Mucosa of rectum (tissue), 2 donors: ENCODE data around the gene ADAP1.

Source experiments
- H3K27ac ChIP-seq, 2 donors: one replicate each; pipeline ENCODE4 v1.7.0; 2013; ENCODE audit warnings: inconsistent platforms in 2 of 2, low read depth in 2 of 2, low read length in 2 of 2
- H3K27me3 ChIP-seq, 2 donors: one replicate each; pipeline ENCODE4 v1.7.0; 2013; ENCODE audit warnings: low read length in 2 of 2; ENCODE audit not compliant: control insufficient read depth in 2 of 2, insufficient read depth in 2 of 2
- H3K36me3 ChIP-seq, 2 donors: one replicate each; pipeline ENCODE4 v1.7.0; 2013; ENCODE audit warnings: low read length in 2 of 2; ENCODE audit not compliant: control insufficient read depth in 2 of 2, insufficient read depth in 2 of 2
- H3K4me1 ChIP-seq, 2 donors: one replicate each; pipeline ENCODE4 v1.7.0; 2013; ENCODE audit warnings: low read length in 2 of 2, mild to moderate bottlenecking in 1 of 2; ENCODE audit not compliant: control insufficient read depth in 2 of 2, insufficient read depth in 2 of 2
- H3K4me3 ChIP-seq, 2 donors: one replicate each; pipeline ENCODE4 v1.7.0; 2013; ENCODE audit warnings: low read length in 2 of 2
- H3K9ac ChIP-seq, 2 donors: one replicate each; pipeline ENCODE4 v1.7.0; 2013; ENCODE audit warnings: low read length in 2 of 2, low read depth in 1 of 2, mild to moderate bottlenecking in 1 of 2
- H3K9me3 ChIP-seq, 2 donors: one replicate each; pipeline ENCODE4 v1.7.0; 2013; ENCODE audit warnings: low read length in 2 of 2; ENCODE audit not compliant: control insufficient read depth in 2 of 2
- donor health status: healthy.
- donor health status: Normal muscosa, but diverticular disease.

The ADAP1 gene

GRCh38 chr7:935874-936385 is 18.6 kb downstream of the ADAP1 start:
- no peak overlapping the region for H3K27ac ChIP-seq

GRCh38 chr7:935164-935873 is 19.2 kb downstream of the ADAP1 start:
- H3K4me3 ChIP-seq = no peak overlapping the region
- H3K27ac ChIP-seq = no peak overlapping the region
- peaks cover 3 to 6% of the 10 kb centered on the region in 2 donors for H3K36me3 ChIP-seq
- H3K9me3 ChIP-seq = no peaks in the 10 kb centered on the region
- no peak overlapping the region for H3K9ac ChIP-seq
- no peaks in the 10 kb centered on the region for H3K27me3 ChIP-seq
- no peaks in the 10 kb centered on the region for H3K4me1 ChIP-seq

More at GRCh38 chr7:935874-936385, 18.6 kb downstream of the ADAP1 start:
- H3K4me3 ChIP-seq = no peak overlapping the region
- peaks cover 3 to 6% of the 10 kb centered on the region in 2 donors for H3K36me3 ChIP-seq
- no peaks in the 10 kb centered on the region for H3K27me3 ChIP-seq
- H3K9ac ChIP-seq = no peak overlapping the region
- no peaks in the 10 kb centered on the region for H3K9me3 ChIP-seq
- H3K4me1 ChIP-seq = no peaks in the 10 kb centered on the region

- Histone ChIP-seq H3K4me3 (no peak overlapping the region), H3K4me1 (no peaks in the 10 kb centered on the region), H3K9ac (no peak overlapping the region), H3K9me3 (no peaks in the 10 kb centered on the region), H3K36me3 (peaks cover 3 to 6% of the 10 kb centered on the region in 2 donors), H3K27ac (no peak overlapping the region), H3K27me3 (no peaks in the 10 kb centered on the region)
These were observed 19.9 kb downstream of the ADAP1 start for GRCh38 chr7:934469-935163.

GRCh38 chr7:932651-932975 is 21.9 kb downstream of the ADAP1 start:
- Histone ChIP-seq H3K9me3 (no peaks in the 10 kb centered on the region), H3K27me3 (no peaks in the 10 kb centered on the region), H3K27ac (no peak overlapping the region), H3K4me1 (peaks cover under 1 to 5% of the 10 kb centered on the region in 2 donors), H3K4me3 (no peak overlapping the region), H3K9ac (no peak overlapping the region), H3K36me3 (peaks cover 6 to 9% of the 10 kb centered on the region in 2 donors)

- no peaks in the 10 kb centered on the region for H3K27me3 ChIP-seq
- no peak overlapping the region for H3K4me3 ChIP-seq
- no peaks in the 10 kb centered on the region for H3K9me3 ChIP-seq
- no peak overlapping the region for H3K9ac ChIP-seq
- peaks cover 6 to 9% of the 10 kb centered on the region in 2 donors for H3K4me1 ChIP-seq
- H3K27ac ChIP-seq = no peak overlapping the region
- peaks cover 6 to 9% of the 10 kb centered on the region in 2 donors for H3K36me3 ChIP-seq
These were observed 22.4 kb downstream of the ADAP1 start for GRCh38 chr7:931871-932650.

- Histone ChIP-seq H3K9me3 (no peaks in the 10 kb centered on the region), H3K36me3 (peaks cover 6 to 9% of the 10 kb centered on the region in 2 donors), H3K4me1 (peaks cover 13 to 16% of the 10 kb centered on the region in 2 donors), H3K27me3 (no peaks in the 10 kb centered on the region), H3K9ac (no peak overlapping the region), H3K4me3 (no peak overlapping the region), H3K27ac (no peak overlapping the region)
These were observed 23.3 kb downstream of the ADAP1 start for GRCh38 chr7:930975-931758.

GRCh38 chr7:929311-929711 is 25.2 kb downstream of the ADAP1 start:
- Histone ChIP-seq H3K9ac (no peak overlapping the region), H3K4me1 (peaks cover 30 to 32% of the 10 kb centered on the region in 2 donors), H3K27me3 (no peaks in the 10 kb centered on the region), H3K27ac (peak overlapping the region; percentile 39 to 57), H3K4me3 (no peak overlapping the region), H3K9me3 (no peaks in the 10 kb centered on the region), H3K36me3 (peaks cover 3 to 6% of the 10 kb centered on the region in 2 donors)

- Histone ChIP-seq H3K4me3 (peak overlapping the region in 1 of 2 donors; percentile 39), H3K36me3 (peaks cover 3% of the 10 kb centered on the region in 2 donors), H3K9ac (peak overlapping the region; percentile 48 to 82), H3K4me1 (peaks cover 46 to 48% of the 10 kb centered on the region in 2 donors), H3K27ac (peak overlapping the region; percentile 94 to 98), H3K9me3 (no peaks in the 10 kb centered on the region), H3K27me3 (no peaks in the 10 kb centered on the region)
These were observed 27.3 kb downstream of the ADAP1 start for GRCh38 chr7:927031-927671.
